HTR-8/SVneo (cell line): Measurements from ENCODE around the gene ECT2.
"Not testable (repeated sequence)": the region's sequence is repeated elsewhere in the genome, so short reads cannot be mapped to it uniquely, and the experiment has no call there.

ENCODE experiments used
- DNase-seq: peaks from one replicate; pipeline ENCODE4 v3.0.0; 2011; ENCODE audit warnings: low spot score, mixed read lengths; ENCODE audit not compliant: insufficient read length
- FAIRE-seq: peaks from 2 replicates; lab custom pipeline; 2011; peaks lifted over from hg19 to GRCh38; lab: Jason Lieb, UNC

Gene ECT2

DNA sequence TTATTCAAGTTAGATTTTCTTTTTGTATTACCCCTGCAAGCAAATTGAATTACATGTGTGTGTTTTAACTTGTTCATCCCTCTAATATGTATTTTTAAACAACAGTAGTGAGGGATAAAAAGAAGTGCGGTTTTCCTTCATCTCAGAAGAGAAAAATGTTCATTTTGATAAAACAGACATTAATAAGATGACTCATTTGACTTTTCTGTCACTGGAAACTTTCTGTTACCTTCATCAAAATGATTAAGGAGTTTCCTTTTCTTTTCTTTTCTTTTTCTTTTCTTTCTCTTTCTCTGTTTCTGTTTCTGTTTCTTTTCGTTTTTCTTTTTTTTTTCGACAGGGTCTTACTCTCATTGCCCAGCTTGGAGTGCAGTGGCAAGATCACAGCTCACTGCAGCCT, 53.0 kb downstream of the ECT2 start:
- DNase-seq (no peak), FAIRE-seq (no peak)

DNA sequence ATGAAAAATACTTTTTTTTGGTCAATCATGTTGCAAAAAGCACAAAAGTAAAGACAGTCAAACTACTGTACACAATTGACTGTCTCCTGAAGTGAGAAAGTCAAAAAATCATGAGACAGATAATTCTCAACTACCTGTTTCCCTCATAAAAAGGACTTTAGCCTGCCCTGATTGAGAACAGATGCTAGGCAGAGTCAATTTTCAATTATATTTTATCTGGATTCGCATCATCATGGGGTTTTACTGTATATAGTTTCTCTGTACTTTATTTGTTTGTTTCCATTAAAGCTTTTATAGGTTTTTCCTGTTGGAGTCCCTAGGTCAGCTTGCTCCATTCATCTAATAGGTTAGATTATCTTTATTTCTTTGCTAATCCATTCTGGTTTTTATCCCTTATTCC, 53.8 kb downstream of the ECT2 start:
- DNase-seq (no peak), FAIRE-seq (no peak)

DNA sequence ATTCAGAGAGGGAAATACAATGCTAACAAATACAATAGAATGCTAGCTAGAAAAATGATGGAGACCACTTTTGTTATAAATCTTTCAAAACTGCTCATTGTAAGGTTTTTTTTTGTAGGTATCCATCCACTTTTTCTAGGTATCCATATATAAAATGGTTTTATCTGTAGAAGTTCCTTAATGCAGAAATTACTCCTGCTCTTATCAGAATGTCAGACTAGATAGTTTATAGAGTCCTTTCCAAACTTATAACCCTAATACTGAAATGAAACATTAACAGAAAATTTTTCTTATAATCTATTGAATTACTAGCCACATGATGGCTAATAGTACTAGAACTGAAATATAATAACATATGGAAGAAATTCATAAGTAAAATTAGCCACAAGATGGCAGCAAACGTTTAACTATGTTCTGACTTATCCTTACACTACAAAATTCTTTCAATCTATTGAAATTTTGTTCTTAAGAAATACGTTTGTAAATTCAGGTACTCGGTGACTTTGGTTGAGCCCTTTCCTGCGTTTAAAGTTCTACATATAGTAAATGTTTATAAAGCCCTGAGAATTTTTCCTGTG, 58.5 kb downstream of the ECT2 start:
- FAIRE-seq, result no peak
- DNase-seq, result no peak

DNA sequence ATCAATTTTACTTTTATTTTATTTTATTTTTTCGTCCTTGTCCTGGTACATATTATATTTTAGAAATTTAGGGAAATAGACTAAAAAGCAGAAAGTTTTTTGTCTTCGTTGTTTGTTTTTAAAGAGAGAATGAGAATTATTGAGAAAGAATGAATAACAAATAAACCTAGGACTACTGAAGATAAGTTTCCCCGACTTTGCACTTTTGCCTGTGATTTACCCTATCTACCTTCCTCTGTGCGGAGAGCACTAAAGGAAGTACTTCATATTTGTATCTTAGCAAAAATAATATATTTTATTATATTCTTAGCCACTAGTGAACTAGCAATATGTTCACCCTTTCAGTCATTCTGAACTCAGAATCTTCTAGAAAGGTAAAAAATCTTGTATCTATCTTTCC, 60.6 kb downstream of the ECT2 start:
- no peak for FAIRE-seq
- DNase-seq, result no peak

DNA sequence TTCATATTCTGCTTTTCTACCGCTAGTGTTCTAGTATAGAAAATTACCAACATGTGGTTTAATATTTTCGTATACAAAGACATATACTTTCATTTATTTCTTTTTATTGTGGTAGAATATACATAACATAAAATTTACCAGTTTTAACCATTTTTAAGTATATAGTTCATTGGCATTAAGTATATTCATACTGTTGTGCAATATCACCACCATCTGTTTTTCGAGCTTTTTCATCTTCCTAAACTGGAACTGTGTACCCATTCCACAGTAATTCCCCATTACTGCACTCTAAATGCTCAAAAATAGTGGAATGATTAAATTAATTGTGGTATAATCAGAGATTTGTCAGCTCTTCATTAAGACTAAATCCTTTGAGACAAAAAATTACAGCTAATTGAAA, 62.9 kb downstream of the ECT2 start:
- DNase-seq, result no peak
- FAIRE-seq, result no peak

DNA sequence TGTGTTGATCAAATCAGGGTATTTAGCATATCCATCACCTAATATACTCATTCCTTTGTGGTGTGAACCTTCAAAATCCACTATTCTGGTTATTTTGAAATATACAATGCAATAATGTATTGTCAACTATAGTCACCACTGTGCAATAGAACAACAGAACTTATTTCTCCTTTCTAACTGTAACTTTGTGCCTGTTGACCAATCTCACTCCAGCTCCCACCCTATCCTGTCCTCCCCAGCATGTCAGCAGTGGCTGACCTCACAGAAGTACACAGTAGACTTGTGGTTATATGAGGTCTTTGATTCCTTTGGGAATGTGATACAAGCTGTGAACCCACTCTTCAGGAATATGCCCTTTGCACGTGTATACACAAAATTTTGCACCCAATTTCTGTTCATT, 64.2 kb downstream of the ECT2 start:
- FAIRE-seq (no peak), DNase-seq (no peak)

DNA sequence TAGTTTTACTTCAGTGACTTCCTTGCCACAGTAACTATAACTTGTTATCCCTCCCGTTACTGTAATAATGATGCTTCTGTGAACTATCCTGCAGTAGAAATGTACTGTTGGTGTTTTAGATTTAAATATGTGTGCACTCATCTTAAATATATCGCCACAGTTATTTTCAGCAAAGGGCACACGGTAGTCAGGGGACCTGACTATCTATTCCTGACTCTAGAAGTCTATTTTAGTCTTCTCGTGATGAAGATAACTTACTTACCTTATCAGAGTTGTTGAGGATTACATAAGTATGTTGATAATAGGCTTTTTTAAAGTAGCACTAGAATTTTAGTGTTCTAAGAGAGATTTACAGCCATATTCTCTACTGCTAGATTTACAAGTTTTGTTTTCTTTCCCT, 65.3 kb downstream of the ECT2 start:
- DNase-seq (no peak), FAIRE-seq (no peak)

DNA sequence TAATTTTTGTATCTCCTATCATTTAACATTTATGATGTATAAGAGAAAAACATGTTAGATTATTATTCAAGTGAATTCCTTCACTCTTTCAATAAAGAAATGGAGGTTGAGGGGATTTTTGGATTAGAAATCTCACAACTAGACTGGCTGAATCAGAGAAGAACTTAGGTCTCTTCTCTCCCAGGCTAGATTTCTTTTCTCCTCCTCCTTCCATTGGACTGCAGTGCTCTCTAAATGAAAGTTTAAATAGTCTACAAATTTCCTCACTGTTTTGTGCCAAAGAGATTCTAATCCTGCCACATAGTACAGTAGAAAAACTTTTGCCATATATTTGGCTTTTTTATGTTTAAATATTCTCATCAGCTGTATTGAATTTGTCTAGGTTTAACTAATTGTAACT, 65.8 kb downstream of the ECT2 start:
- DNase-seq (no peak), FAIRE-seq (no peak)

DNA sequence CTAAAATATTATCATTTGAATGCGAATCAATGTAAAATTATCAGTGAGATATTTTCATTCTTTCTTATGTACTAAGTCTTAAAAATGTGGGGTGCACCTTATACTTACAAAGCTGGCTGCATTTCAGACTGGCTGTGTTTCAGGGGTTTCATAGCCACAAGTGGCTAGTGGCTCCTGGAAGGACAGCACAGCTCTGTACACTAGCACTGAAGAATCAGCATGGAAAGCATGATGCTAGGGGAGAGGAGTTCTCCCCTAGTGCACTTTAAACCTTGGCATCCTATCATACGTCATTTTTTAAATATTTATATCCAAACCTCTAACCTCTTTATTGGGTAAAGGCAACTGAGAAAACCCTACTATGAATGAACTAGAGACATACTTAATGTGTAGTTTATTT, 66.4 kb downstream of the ECT2 start:
- FAIRE-seq (no peak), DNase-seq (no peak)

DNA sequence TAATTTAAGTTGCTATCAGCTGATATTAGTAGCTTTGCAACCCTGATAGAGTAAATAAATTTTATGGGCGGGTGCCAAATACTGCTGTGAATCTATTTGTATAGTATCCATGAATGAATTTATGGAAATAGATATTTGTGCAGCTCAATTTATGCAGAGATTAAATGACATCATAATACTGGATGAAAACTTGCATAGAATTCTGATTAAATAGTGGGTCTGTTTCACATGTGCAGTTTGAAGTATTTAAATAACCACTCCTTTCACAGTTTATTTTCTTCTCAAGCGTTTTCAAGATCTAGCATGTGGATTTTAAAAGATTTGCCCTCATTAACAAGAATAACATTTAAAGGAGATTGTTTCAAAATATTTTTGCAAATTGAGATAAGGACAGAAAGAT, 70.0 kb downstream of the ECT2 start:
- DNase-seq (no peak), FAIRE-seq (no peak)

DNA sequence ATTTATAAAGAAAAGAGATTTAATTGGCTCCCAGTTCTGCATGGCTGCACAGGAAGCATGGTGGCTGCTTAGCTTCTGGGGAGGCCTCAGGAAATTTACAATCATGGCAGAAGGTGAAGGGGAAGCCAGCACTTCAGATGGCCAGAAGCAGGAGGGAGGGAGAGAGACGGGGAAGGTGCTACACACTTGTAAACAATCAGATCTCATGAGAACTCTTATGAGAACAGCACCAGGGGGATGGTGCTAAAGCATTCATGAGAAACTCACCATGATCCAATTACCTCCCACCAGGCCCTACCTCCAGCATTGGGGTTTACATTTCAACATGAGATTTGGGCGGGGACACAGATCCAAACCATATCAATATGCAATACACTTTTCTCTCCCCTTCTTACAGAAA, 73.7 kb downstream of the ECT2 start:
- DNase-seq (no peak), FAIRE-seq (no peak)

DNA sequence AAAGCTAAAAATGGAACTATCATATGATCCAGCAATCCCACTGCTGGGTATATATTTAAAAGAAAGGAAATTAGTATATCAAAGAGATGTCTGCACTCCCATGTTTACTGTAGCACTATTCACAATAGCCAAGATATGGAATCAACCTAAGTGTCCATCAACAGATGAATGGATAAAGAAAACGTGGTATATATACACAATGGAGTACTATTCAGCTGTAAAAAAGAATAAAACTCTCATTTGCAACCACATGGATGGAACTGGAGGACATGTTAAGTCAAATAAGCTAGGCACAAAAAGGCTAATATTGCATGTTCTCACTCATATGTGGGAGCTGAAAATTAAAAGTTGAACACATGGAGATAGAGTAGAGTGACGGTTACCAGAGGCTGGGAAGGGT, 76.7 kb downstream of the ECT2 start:
- DNase-seq, FAIRE-seq: not testable (repeated sequence)

DNA sequence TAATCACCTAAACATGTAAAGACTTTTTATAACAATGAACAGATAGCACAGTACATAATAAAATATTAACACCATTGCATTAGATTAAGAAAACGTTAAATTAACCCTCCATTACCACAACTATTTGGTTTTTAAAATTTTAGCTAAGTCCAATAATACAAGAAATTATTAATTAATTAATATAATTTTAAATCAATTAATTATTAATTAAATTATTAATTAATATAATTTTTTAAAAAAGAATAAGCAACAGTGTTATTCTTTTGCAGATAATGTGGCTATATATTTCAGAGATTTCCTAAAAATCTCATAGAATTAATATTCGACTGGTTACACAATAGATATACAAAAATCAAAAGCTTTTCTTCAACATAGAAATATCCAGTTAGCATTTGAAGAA, 82.5 kb downstream of the ECT2 start:
- no peak for DNase-seq
- no peak for FAIRE-seq

DNA sequence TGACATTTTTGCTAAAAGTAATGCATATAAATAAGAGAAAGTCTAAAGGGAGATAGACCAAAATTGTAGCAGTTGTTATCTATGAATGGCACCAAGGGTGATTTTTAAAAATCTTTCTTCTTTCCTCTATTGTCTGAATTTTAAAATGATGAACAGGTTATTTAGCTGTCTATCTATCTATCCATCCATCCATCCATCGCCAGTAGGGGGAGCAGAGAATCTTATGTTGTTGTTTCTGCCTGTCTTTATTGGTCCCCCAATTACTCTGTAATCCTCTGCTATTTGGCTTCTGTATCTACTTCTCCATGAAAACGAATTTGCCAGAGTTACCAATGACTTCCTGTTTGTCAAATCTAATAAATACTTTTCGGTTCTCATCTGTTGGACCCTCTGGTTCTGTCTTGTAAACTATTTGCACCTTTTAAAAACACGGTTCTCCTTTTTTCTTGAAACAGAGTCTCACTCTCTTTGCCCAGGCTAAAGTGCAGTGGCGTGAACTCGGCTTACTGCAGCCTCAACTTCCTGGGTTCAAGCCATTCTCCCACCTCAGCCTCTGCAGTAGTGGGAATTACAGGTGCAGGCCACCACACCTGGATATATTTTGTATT, 86.0 kb downstream of the ECT2 start:
- FAIRE-seq, result no peak
- peak; percentile 34 for DNase-seq

DNA sequence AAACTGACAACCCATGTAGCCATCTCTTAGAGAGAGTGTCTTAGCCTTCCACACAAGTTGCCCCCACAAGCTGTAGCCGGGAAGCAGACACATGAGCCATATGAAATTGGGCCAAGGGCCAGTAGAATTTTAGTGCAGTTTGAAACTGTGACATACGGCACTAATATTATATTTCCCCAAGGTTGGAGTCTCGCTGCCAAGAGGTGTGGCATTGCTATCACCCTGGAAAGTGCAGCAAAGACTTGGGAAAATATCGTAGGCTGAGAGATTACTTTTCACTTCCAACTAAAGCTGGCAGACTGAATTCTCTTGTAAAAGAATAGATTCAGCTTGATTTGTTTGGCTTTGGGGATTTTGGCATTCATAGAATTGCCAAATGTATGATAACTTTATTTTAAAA, 89.2 kb downstream of the ECT2 start:
- DNase-seq (no peak), FAIRE-seq (no peak)

DNA sequence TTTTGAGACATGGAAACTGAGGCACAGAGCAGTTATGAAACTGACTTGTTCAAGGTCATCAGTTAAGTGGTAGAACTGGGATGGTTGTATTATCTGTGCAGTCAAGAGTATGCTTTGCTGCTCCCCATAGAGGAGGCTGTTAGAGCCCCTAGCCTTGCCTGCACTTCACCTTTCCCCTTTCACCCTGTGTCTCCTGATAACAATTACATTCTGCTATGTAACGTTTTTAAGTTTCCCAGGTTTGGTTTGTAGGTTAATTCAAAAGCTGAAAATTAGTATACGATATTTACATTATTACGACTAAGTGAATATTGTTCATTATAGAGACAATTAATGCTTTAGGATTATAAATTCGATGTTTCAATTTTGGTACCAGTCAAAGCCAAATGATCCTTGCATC, 89.9 kb downstream of the ECT2 start:
- DNase-seq (no peak), FAIRE-seq (no peak)

DNA sequence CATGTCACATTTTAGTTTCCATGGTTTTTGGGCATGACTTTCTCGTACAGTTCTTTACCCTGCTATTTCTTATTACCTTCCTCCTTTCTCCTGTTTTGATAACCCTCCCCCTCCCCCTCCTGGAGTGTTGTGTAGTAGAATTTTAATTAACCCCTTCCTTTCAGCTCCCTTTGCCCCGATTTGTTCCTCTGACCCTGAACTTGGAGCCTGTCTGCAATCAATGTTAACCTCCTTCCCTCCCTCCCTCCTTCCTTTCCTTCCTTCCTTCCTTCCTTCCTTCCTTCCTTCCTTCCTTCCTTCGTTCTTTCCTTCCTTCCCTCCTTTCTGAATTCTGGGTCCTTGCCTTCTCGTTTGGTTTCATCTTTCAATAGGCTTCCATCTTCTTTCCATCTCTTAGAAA, 90.4 kb downstream of the ECT2 start:
- FAIRE-seq, result no peak
- no peak for DNase-seq

DNA sequence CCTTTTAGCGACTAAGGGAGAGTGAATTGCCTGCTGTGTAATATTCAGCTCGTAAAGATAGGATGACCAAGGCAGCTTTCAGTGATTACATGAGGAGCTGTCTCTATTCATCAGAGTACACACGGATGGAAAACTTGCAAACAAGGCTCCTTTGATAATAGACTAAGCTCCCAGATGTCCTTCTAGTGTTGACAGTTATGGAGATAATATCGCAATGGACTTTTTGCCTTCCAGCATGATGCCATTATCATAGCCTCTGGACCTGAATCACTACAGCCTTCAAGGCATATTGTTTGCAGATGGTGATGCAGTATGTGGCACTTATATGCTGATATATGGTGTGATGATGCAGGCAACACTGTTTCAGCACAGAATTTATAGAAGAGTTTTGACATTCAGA, 93.9 kb downstream of the ECT2 start:
- FAIRE-seq (peak; percentile 28), DNase-seq (no peak)

DNA sequence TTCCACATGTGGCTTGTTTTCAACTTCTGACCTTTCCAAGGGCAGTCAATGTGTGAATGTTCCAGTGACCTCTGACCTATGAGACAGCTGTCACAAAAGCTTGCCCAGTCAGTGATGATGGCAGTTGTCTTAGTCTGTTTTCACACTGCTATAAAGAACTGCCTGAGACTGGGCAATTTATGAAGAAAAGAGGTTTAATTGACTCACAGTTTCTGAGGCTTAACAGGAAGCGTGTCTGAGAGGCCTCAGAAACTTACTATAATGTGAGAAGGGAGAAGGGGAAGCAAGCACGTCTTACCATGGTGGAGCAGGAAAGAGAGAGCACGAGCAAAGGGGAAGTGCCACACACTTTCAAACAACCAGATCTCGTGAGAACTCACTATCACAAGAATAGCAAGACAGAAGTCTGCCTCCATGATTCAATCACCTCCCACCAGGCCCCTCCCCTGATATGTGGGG, 95.6 kb downstream of the ECT2 start:
- DNase-seq (no peak), FAIRE-seq (no peak)

DNA sequence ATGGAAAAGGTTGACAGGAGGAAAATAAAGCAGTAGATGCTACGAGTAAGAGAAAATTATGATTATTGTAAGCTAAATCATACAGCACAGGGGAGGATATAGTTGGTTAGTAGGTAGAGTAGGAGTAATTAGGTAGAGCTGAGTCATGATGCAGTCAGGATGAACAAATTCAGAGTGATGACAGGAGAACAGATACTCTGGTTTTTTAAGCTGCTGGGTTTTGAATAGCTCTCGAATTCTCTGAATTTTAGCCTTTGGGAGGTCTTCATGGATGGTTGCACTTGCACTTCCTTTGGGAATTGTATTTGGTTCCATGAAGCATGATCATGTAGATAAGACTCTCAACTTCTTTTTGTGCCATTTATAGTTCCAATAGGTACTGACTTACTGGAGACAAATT, 96.2 kb downstream of the ECT2 start:
- DNase-seq (no peak), FAIRE-seq (no peak)

DNA sequence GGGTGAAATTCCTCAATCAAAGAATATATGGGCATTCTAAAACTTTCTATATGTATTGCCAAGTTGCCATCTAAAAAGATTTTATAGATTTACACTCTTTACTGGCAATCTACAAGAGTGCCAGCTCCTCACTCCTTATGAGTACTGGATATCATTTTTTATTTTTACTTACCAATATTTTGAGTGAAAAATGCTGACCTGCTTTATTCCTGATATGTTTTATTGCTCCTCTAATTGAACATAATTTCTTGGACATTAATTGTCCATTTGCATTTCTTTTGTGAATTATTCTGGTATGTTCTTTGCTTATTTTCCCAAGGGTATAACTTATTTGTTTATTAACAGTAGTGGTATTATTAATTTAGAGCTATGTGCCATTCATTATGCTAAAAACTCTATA, 96.8 kb downstream of the ECT2 start:
- DNase-seq (no peak), FAIRE-seq (no peak)

DNA sequence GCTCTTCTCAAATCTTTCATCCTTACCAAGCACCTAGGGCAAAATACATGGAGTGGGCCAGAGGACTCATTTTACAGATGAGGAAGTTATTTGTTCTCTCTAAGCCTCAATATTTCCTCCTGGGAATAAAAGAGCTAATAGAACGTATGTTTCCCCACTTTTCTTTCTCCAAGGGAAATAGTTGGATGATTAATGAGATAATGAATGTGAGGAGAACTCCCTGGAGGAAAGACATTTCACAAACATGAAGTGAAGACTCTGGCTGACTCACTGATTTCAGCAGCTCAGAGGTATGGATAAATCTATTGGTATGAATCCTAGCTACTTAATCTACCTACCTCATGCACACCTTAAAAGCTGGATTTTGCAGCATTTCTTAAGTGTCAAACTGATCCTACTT, 98.4 kb downstream of the ECT2 start:
- FAIRE-seq (no peak), DNase-seq (no peak)

DNA sequence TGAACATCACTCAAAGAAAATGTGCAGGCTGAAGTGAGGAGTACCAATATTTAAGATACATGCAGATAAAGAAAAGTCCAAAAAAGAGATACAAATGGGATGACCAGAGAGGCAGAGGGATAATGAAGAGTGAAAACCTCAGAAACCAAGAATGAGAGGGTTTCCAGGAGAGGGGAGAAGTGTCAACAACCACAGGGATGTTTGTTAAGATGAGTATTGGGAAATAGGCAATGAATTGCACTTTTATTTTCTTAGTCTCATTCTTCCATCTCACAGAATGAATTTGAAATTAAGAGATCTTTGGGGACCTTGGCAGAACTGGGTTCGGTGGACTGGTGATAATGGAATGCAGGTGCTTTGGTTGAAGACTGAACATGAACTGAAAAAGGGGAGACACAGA, 102.5 kb downstream of the ECT2 start:
- no peak for FAIRE-seq
- DNase-seq, result no peak
